K562 (cell line): ENCODE data around the gene FOXK2. TPM values are rescaled to one million over a fixed set of nuclear protein-coding genes. Genes with fewer than 3 reads are reported as not detected.

Source experiments
- CXXC5 ChIP-seq: fragments of 250-450 bp; sonication (Bioruptor Pico); IDR thresholded peaks from 2 replicates; pipeline ENCODE4 v1.8.0; 2022; ENCODE audit warnings: inconsistent platforms, mild to moderate bottlenecking, moderate library complexity
- DPF2 ChIP-seq: fragments of 450-650 bp; IDR thresholded peaks from 2 replicates; pipeline ENCODE4 v1.6.1; 2016
- ETV5 ChIP-seq: sonication (generic); formaldehyde crosslinking; IDR thresholded peaks from 2 replicates; pipeline ENCODE4 v1.4.0; 2020; ENCODE audit warnings: low read depth, mild to moderate bottlenecking, missing genetic modification reagents
- HDAC1 ChIP-seq, 2 experiments: fragments of 450-650 bp; IDR thresholded peaks; 2 replicates each; pipeline ENCODE4 v1.6.1; 2016 to 2017; ENCODE audit warnings: inconsistent platforms in 1 of 2, mild to moderate bottlenecking in 1 of 2, moderate library complexity in 1 of 2
- HNRNPL ChIP-seq: fragments of 200-400 bp; formaldehyde crosslinking; IDR thresholded peaks from 2 replicates; pipeline ENCODE4 v1.6.1; 2017; ENCODE audit warnings: low read depth, mild to moderate bottlenecking, low read length
- JUND ChIP-seq, 2 experiments: IDR thresholded peaks; 2 replicates in 1 of 2; 3 replicates in 1 of 2; pipeline ENCODE4 v1.6.1; 2011; ENCODE audit warnings: borderline replicate concordance in 2 of 2, low read depth in 2 of 2, low read length in 2 of 2, improper control_type of control experiment in 1 of 2, missing biosample characterization in 1 of 2, missing genetic modification characterization in 1 of 2, missing genetic modification reagents in 1 of 2
- PHF8 ChIP-seq: fragments of 200-600 bp; sonication (generic); IDR thresholded peaks from 2 replicates; pipeline ENCODE4 v1.6.1; 2012; ENCODE audit warnings: mixed run types, mild to moderate bottlenecking, inconsistent platforms, low read length, moderate library complexity, borderline replicate concordance
- RAD21 ChIP-seq, 2 experiments: fragments of 250-450 bp in 1 of 2; fragments of 450-650 bp in 1 of 2; sonication (Bioruptor Pico) in 1 of 2; formaldehyde crosslinking in 1 of 2; IDR thresholded peaks in 1 of 2; conservative IDR thresholded peaks in 1 of 2; 2 replicates each; pipeline versions ENCODE4 v1.4.0 to v1.8.0; 2020 to 2022; ENCODE audit warnings: mild to moderate bottlenecking in 2 of 2, moderate library complexity in 1 of 2
- SIX5 ChIP-seq, 2 experiments: IDR thresholded peaks; 2 replicates each; pipeline ENCODE4 v1.6.1; 2011; ENCODE audit warnings: low read length in 2 of 2, borderline replicate concordance in 1 of 2, low read depth in 1 of 2, mild to moderate bottlenecking in 1 of 2, moderate library complexity in 1 of 2; ENCODE audit not compliant: insufficient read depth in 1 of 2
- U2AF1 ChIP-seq: fragments of 200-400 bp; formaldehyde crosslinking; optimal IDR thresholded peaks from 2 replicates; pipeline ENCODE3; 2017; ENCODE audit warnings: mild to moderate bottlenecking, low read depth, low read length, moderate library complexity
- ZBTB1 ChIP-seq: sonication (generic); formaldehyde crosslinking; IDR thresholded peaks from 2 replicates; pipeline ENCODE4 v1.8.1; 2023; ENCODE audit warnings: missing genetic modification reagents, low read depth, mild to moderate bottlenecking, borderline replicate concordance
- ZKSCAN1 ChIP-seq: fragments of 150-350 bp; IDR thresholded peaks from 2 replicates; pipeline ENCODE4 v1.6.1; 2016; ENCODE audit warnings: low read depth, low read length
- ZNF124 ChIP-seq: sonication (generic); formaldehyde crosslinking; IDR thresholded peaks from 2 replicates; pipeline ENCODE4 v1.8.1; 2022; ENCODE audit warnings: missing genetic modification reagents
- ZNF217 ChIP-seq: sonication (generic); formaldehyde crosslinking; IDR thresholded peaks from 2 replicates; pipeline ENCODE4 v1.8.0; 2022; ENCODE audit warnings: mild to moderate bottlenecking, missing genetic modification reagents
- ZNF23 ChIP-seq: fragments of 250-450 bp; sonication (Bioruptor Pico); IDR thresholded peaks from 2 replicates; pipeline ENCODE4 v1.4.0; 2020; ENCODE audit warnings: mild to moderate bottlenecking
- ZNF232 ChIP-seq: sonication (generic); formaldehyde crosslinking; IDR thresholded peaks from 2 replicates; pipeline ENCODE4 v1.8.0; 2022; ENCODE audit warnings: mild to moderate bottlenecking, missing genetic modification reagents
- ZNF707 ChIP-seq: fragments of 250-450 bp; sonication (Bioruptor Pico); conservative IDR thresholded peaks from 2 replicates; pipeline ENCODE4 v1.8.0; 2022; ENCODE audit warnings: inconsistent platforms, mild to moderate bottlenecking, moderate library complexity
- polyA plus RNA-seq, 8 experiments: library from polyadenylated mRNA; depleted of rRNA in 4 of 8; stranded (reverse) in 5 of 8; unstranded in 3 of 8; fragments of >200 nt; fragmentation: Nextera tagmentation in 2 of 8; fragmentation: Illumina TruSeq in 1 of 8; extraction: Ambion mirVana in 2 of 8; extraction: Trizol in 1 of 8; gene quantifications; 2 replicates each; pipeline versions ENCODE4 v1.2.1 to v1.2.3, GENCODE V29; 2011 to 2014; ENCODE audit warnings: inconsistent platforms in 1 of 8, missing spikeins in 1 of 8
- total RNA-seq, 7 experiments: library from RNA; depleted of rRNA in 6 of 7; stranded (reverse); fragments of >200 nt in 6 of 7; fragmentation: Illumina TruSeq in 2 of 7; extraction: Trizol in 2 of 7; gene quantifications; 2 replicates each; pipeline versions ENCODE4 v1.2.1 to v1.2.3, GENCODE V29; 2011 to 2021; ENCODE audit warnings: low replicate concordance in 1 of 7
- TF ChIP-seq, protein P1 (sequence below): fragments of 250-450 bp; sonication (Bioruptor Pico); IDR thresholded peaks from 2 replicates; pipeline ENCODE4 v1.9.0; 2021; ENCODE audit warnings: mild to moderate bottlenecking
- TF ChIP-seq, protein P2 (sequence below): fragments of 450-650 bp; IDR thresholded peaks from 2 replicates; pipeline ENCODE4 v1.6.1; 2014; ENCODE audit warnings: low read depth, mild to moderate bottlenecking, moderate library complexity, borderline replicate concordance
- TF ChIP-seq, protein P3 (sequence below): fragments of 450-650 bp; IDR thresholded peaks from one replicate; pipeline ENCODE4 v1.6.1; 2018; ENCODE audit warnings: mild to moderate bottlenecking, moderate library complexity; ENCODE audit not compliant: partially characterized antibody

Gene FOXK2
- total and polyA plus RNA-seq, 9 of the 15 experiments (the other 6 are each of a cell fraction or from before 2014, with no cell fraction given) = 3.0 to 86.0 (median 44.1) TPM

DNA sequence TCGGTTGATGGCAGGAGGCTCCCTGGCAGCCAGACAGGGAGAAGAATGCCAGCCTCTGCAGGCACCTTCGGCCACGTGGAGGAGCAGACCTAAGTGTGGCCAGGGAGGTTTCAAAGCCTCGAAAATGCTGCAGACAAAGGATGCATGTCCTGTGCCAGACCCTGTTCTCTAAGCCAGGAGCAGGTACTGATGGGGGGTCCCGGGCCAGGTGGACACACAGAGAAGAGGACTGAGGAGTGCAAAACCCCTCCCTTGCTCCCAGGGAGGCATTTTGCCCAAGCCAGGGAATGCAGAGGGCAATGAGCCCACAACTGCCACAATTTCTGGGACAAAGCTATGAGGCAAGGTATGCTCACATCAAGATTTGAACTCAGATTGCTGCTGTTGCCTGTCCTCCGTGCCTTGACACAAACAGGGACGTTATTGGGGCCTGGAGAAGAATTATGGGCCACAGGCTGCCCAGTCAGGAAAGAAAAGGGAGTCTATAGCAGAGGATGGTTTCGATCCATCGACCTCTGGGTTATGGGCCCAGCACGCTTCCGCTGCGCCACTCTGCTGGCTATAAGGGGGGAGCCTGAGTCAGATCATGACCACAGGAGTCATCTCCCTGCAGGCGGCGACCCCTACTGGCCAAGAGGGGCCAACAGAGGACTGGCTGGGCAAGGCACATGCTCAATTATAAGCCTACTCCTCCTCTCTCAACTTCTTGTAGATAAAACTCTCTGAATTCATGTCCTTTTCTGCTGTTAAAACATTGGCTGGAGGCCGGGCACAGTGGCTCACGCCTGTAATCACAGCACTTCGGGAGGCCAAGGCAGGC lies 25.1 kb upstream of the FOXK2 start (continued):
- TF ChIP-seq PHF8 (peak; percentile 16; the same call in 1 of the 2 replicates), ETV5 (CRISPR knock-in tag) (peak; percentile 76), HNRNPL (peak; percentile 89), ZNF23 (CRISPR knock-in tag) (no peak), ZNF232 (CRISPR knock-in tag) (no peak), CXXC5 (CRISPR knock-in tag) (peak; percentile 71), ZNF707 (CRISPR knock-in tag) (no peak), RAD21 (CRISPR knock-in tag; conservative IDR thresholded peaks at IDR 0.05 in 1 of 2, IDR thresholded peaks at IDR 0.05 in 1 of 2) (peak; percentile 63 to 68), ZKSCAN1 (peak; percentile 67; the same call in 1 of the 2 replicates), ZBTB1 (0 out of 2 replicates have a peak, but pooled peaks have one; percentile 33), U2AF1 (no peak), DPF2 (peak; percentile 52), JUND (IDR thresholded peaks at IDR 0.05; ENCODE audit: borderline replicate concordance, low read depth, low read length) (peak; percentile 81; the same call in 1 of the 2 replicates), JUND (tag; IDR thresholded peaks at IDR 0.05; ENCODE audit: borderline replicate concordance, low read depth, low read length) (peak; percentile 68; the same call in 2 of the 3 replicates), ZNF217 (CRISPR knock-in tag) (no peak), ZNF124 (CRISPR knock-in tag) (no peak), SIX5 (IDR thresholded peaks at IDR 0.05; ENCODE audit: borderline replicate concordance in 1 of 2, insufficient read depth in 1 of 2, low read depth in 1 of 2, low read length in 2 of 2) (no peak), HDAC1 (IDR thresholded peaks at IDR 0.05) (peak; percentile 44 to 98; a peak in 3 of 4 replicates)
- TF ChIP-seq, protein P1, sequence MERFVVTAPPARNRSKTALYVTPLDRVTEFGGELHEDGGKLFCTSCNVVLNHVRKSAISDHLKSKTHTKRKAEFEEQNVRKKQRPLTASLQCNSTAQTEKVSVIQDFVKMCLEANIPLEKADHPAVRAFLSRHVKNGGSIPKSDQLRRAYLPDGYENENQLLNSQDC (CRISPR knock-in tag) = 0 out of 2 replicates have a peak, but pooled peaks have one; percentile 65
- TF ChIP-seq, protein P2, sequence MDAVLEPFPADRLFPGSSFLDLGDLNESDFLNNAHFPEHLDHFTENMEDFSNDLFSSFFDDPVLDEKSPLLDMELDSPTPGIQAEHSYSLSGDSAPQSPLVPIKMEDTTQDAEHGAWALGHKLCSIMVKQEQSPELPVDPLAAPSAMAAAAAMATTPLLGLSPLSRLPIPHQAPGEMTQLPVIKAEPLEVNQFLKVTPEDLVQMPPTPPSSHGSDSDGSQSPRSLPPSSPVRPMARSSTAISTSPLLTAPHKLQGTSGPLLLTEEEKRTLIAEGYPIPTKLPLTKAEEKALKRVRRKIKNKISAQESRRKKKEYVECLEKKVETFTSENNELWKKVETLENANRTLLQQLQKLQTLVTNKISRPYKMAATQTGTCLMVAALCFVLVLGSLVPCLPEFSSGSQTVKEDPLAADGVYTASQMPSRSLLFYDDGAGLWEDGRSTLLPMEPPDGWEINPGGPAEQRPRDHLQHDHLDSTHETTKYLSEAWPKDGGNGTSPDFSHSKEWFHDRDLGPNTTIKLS = peak; percentile 51
- TF ChIP-seq, protein P3, sequence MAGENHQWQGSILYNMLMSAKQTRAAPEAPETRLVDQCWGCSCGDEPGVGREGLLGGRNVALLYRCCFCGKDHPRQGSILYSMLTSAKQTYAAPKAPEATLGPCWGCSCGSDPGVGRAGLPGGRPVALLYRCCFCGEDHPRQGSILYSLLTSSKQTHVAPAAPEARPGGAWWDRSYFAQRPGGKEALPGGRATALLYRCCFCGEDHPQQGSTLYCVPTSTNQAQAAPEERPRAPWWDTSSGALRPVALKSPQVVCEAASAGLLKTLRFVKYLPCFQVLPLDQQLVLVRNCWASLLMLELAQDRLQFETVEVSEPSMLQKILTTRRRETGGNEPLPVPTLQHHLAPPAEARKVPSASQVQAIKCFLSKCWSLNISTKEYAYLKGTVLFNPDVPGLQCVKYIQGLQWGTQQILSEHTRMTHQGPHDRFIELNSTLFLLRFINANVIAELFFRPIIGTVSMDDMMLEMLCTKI = no peak
